HG02884 (cell line): ENCODE measurements around the gene C19orf47.
"Not testable (repeated sequence)": the region's sequence is repeated elsewhere in the genome, so short reads cannot be mapped to it uniquely, and the experiment has no call there.

ENCODE experiments used
- ATAC-seq: cut with Tn5 transposase; IDR thresholded peaks from one replicate; pipeline ENCODE4 v1.9.1; 2021; ENCODE audit warnings: mild to moderate bottlenecking, moderate library complexity; ENCODE audit not compliant: unreplicated experiment

The C19orf47 gene

DNA sequence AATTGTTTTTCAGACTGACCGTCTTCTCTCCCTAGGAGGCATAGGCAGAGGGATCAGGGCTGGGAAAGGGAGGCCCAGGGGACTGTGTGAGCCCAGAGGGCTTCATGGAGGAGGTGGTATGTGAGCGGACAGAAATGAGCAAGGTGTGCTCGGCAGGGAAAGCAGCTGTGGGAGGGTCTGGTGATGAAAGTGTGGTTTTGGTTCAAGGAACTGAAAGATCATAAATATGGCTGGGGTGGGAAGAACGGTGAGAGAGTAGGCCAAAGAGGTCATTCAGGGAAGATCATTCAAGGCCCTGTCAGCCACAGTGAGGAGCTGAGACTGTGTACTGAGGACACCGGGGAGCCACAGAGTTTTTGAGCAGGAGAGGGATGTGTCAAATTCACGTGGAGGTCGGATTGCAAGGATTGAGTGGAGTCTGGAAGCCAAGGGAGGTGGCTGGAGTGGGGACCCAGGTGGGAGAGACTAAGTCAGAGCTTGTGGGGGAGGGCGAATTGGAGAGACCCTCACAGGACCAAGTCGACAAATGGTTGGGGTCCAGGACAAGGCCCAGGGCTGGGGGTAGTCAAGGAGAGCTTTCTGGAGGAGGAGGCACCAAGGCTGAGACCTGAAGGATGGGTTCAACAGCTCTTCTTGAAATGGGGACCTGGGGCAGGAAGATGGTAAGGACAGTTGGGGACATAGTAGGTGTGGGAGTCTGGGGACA lies 7.9 kb upstream of the C19orf47 start:
- no peak for ATAC-seq

DNA sequence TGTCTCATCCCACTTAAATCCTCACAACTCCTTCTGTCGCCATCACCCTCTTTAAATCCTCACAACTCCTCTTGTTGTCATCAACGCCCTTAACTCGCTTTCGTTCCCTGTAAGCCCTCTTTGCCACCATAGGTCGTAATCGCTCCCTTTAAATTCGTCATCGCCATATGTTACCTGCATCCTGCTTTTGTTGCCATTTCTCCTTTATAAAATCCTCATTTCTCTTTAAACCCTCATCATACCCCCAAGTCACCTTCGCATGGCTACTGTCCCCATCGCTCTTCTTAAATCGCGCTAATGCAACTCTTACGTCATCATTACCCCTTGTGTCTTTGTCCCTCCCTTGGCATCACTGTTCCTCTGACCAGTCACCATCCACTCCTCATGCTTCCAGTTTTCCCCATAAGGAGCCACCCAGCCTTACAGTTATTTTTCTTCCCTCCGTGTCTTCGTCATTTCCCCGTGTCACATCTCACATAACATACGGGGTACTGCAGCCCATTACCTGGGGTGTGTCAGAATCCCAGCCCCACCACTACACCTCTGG lies 837 bp upstream of the C19orf47 start:
- ATAC-seq: no peak

DNA sequence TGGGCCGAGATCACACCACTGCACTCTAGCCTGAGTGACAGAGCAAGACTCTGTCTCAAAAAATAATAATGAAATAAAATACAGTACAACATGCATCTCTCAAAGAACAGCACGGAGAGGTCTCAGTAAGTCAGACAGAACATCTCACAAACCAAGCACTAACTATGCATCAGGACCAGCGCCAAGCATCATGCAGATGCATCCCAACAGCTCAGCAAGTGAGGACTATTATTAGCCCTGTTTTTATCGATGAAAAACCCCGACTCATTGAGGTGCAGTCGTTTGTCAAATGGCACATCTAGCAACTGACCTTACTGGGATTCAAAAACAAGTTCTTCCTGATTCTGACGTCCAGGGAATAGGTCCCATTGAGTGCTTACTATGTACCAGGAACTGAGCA lies 3.8 kb downstream of the C19orf47 start:
- ATAC-seq: no peak

DNA sequence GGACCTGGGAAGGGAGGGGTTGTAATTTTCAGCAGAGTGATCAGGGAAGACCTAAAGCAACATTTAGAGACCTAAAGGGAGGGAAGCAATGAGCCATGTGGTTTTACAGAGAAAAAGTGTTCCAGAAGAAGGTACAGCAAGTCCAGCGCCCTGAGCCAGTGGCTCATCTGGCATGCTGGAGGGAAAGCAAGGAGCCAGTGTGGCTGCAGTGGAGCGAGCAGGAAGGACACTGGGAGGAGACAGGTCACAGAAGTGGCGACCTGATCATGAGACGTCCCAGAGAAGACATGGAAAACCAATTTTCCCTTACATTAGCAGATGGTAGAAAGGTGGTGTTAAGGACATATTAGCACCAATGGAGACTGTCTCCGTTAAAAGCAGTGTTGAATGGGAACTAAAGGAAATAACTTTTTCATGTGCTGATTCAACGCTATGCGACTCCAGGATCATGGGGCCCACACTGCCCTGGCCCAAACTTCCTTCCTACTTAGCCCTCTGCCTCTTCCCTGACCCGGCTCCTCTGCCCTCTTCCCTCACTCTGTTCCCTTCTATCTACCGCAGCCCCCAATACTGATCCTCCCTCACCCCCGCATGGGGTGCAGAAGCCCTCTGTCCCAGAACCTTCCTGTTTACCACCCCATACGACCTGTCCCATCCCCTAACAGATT lies 5.4 kb downstream of the C19orf47 start:
- no peak for ATAC-seq

DNA sequence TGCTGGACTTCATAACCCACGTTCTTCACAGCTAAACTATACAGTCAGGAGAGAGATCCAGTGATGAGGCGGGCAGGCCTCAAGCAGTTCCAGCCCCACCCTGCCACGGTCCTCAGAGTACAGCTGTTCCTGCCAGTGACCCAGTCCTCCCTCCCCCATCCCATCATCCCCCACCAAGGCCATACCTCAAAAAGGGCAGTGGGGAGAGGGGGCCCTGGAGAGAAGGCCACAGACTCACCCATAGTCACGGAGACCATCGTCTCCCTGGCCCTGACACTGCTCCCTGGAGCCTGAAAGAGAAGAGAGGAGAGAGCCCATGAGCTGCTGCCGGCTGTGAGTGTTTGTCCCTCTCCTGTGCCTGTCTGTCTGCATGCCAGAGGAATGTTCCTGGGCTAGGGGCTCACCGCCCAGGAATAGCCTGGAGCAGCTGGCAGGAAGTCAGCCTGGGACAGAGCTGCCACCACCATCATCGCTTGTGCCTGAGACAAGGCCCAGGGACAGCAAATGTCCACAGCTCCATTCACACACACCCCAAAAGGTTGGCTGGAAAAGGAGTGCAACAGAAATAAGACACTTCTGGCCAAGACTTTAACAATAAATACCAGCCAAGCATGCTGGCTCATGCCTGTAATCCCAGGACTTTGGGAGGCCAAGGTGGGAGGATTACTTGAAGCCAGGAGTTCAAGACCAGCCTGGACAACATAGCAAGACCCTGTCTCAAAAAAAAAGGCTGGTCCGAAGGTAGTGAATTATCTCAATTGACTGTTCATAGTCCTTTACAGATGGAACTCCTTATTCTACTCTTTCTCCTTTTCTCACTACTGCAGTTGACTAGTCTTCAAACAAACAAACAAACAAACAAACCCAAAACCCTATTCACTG lies 6.4 kb downstream of the C19orf47 start:
- no peak for ATAC-seq

DNA sequence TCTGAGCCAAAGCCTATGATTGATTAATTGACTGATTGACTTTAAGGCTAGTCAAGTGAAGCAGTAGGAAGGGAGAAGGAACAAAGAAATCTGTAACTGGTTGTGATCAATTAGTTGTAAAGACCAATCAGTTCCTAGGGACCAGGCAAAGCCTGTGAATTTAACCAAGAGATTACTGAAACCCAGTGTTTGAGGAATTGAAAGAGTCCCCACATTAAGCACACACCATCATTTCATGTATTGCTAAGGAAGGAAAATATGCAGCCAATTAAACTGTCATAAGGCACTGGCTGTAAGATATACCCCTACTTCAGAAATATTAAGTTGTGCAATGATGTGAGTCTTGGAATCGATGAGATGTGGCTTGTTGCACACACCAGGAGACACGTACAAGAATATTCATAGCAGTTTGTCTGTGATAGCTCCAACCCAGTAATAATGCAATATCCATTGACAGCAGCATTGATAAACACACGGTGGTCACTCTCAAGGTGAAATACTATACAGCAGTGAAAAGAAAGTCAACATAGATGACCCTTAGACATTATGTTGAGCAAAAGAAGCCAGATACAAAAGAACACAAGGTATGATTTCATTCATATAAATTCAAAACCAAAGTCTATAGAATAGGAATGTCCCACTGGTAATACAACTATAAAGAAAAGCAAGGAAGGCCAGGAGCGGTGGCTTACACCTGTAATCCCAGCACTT lies 9.0 kb downstream of the C19orf47 start:
- ATAC-seq: no peak

DNA sequence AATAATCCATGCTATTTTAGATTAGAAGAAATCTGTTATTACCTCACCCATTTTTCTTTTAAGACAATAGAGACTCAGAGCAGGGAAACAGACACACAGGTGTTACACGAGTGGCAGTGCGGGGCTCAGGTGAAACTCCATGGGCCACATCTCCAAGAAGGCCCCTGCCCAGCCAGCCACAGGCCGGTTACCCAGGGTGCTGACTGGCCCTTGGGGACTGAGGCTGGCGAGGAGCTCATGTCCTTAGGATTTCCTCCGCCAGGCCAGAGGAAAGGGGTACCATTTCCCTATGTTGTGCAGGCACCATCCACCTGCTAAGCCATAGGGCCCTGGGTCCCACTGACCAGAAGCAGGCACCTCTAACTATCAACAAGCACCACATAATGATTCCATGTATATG lies 10.6 kb downstream of the C19orf47 start:
- no peak for ATAC-seq

DNA sequence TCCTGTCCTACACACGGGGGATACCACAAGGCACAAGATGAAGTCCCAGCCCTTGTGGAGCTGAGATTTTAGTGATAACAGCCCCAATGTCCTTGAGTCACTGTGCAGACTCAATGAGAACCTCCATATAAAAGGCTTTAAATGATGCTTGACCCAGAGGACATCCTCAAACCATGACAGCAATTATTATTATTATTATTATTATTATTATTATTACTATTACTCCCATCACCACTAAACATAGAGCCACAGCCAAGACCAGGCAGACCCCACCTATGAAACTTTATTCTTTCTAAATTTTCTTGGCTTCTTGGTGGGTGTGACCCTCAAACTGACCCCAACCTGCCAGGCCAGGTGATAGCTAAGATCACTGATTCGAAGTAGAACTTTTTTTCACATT lies 11.1 kb downstream of the C19orf47 start:
- ATAC-seq: no peak

DNA sequence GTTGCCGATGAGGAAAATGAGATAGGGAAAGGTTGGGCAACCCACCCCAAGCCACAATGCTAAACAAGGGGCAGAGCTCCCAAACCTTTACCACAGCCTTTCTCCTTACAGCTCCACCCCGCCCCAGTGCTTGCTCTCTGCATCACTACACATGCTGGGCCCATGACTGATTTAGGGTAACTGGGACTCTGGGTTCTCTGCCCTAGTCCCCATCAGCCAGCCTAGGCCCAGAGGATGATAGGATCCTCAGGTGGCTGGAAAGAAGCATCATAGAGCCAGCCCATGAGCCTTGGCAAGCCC lies 11.6 kb downstream of the C19orf47 start:
- no peak for ATAC-seq

DNA sequence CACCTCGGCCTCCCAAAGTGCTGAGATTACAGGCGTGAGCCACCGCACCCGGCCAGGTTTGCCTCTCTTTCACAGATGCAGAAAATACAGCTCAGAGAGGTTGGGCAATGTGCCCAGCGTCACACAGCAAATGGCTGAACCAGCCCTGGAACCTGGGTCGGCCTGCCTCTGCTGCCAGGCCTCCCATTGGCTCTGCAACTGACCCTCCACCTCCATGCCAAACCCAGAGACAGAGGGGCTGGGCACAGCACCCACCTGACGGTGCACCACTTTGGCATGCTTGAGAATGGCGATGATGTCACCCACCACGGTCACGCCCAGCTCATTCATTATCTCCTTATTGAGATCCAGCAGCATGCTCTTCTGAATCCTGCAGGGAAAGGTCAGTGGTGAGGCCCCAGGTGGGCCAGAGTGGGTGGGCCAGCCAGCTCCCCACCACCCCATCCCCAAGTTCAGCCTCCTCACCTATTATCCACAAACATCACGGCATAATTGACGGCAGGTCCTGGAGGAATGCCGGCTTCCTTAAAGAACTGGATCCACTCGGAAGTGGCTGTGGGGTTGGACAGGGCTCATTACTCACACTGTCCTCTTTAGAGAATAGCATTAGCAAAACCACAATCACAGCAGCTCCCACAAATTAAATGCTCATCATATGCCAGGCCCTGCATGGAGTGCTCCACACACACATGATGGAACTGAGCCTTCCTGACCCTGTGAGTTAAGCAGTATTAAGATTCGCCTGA lies 12.2 kb downstream of the C19orf47 start:
- ATAC-seq: no peak

DNA sequence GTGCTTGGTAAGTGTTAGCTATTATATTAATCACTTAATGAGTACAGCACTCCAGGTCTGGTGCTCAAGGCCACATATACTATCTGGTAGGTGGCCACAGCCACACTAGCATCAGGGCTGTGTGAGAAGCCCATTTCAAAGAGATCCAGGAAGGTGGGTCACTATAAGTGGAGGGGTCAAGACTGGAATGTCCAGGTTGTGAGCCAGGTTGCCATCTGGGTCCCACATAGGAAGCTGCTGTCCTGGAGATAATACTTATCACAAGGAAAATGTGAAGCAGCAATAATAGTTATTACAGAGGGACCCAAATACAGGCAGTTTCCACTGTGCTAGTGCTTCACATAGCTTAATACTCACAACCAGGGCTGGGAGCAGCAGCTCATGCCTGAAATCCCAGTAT lies 13.1 kb downstream of the C19orf47 start:
- ATAC-seq: no peak

DNA sequence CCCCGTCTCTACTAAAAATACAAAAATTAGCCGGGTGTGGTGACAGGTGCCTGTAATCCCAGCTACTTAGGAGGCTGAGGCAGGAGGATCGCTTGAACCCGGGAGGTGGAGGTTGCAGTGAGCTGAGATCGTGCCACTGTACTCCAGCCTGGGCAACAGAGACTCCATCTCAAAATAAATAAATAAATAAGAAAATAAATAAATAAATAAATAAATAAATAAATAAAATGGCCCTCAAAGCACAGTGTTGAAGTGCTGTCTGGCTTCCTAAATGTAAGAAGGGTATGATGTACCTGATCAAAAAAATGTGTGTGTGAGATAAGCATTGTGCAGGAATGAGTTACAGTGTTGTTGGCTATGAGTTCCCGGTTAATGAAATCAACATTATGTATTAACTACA lies 15.1 kb downstream of the C19orf47 start:
- ATAC-seq: not testable (repeated sequence)

DNA sequence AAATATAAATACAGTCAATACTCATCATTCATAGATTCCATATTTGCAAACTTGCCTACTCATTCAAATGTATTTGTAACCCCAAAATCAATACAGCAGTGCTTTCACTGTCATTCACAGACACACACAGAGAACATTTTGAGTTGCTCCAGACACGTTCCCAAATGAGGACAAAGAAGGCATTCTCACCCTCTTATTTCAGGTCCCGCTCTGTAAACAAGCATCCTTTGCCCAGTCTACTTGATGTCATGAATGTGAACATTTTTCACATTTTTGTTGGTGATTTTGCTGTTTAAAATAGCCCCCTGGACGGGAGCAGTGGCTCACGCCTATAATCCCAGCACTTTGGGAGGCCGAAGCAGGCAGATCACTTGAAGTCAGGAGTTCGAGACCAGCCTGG lies 15.5 kb downstream of the C19orf47 start:
- ATAC-seq: no peak

DNA sequence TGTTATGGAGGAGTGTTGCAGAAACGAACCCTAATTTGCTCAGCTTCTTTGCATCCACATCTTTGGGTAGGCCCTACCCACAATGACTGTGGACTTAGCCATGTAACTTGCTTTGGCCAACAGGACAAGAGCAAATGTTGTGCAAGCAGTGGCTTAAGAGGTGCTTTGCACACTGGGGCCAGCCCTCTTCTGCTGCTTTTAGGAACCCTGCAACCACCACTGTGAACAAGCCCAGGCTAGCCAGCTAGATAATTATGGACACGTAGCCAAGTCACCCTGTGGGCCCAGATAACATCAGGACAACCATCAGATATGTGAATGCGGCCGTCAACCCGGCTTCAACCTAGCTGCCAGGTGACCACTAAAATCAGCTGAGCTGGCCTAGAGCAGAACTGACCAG lies 17.1 kb downstream of the C19orf47 start:
- no peak for ATAC-seq

DNA sequence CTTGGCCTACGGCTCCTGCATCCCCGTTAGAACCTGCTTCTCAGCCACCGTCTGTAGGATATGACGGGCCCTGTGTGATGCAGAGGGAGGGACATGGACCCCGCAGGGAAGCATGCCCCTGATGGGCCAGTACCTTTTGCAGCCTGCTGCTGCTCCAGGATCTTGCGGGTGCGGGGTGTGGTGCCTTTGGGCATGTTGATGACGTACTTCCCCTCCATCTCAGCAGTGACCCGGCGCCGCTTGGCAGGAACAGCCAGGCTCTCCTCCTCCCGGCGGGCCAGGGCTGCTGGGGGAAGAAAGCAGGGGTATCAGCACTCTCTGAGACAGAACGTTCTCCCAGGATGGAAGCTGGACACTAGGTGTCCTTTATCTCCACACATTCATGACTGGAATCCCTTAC lies 22.0 kb downstream of the C19orf47 start:
- ATAC-seq: no peak

DNA sequence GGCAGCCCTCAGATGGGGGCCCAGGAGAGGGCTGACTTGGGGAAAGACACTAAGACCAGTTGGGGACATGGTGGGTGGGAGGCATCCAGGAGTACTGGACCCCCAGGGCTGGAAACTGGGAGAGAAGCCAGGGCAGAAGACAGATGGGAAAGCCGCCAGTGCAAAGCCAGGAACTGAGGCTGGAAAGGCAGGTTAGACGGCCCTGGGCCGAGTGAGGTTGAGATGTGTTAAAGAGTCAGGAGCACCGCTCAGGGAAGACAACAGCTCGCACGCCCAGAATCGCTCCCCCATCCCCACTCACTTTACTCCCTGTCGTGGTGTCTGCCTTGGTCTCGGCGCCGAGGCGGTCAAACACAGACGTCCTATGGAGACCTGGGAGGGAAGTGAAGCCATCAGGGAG lies 24.5 kb downstream of the C19orf47 start:
- ATAC-seq: no peak

DNA sequence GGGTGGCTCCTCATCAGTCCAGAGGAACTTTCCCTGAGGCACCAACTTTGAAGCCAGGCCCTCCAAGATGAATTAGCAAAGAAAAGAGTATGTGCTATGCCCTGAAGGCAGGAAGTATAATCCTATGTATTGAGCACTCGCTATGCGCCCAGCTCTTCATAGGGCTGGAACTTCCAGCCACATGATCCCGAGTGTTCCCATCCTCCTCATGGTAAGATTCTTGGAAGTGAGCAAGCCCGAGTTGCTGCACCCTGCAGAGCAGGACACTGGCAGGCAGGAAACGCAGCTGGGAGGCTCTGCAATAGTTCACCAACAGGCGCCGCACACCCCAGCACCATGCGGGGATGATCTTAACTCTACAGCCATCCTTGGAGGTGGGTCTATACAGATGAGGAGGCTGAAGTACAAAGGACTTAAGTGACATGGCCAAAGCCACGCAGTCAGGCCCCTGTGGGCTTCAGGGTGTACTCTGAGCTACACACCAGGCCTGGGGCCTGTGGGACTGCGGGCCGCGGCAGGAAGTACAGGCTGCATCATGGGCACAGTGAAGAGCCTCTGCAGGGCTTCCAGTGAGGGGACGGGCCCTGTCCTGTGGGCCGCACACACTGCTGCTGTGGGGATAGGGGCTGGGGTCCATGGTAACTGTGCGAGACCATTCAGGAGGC lies 25.1 kb downstream of the C19orf47 start:
- no peak for ATAC-seq

DNA sequence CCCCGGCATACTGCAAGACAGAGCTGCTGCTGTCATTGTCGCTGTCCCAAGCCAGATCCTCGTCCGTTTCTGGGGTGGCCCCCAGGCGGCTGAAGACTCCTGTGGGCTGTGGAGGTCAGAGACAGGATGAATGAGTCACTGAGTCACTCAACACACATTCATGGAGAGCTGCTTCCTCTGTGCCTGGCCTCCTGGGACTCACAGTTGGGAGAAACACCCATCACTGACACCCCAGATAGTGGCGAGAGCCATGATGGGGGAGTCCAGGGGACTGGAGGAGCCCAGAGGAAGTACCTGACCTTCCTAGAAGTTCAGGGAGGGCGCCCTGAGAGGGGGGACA lies 26.0 kb downstream of the C19orf47 start:
- no peak for ATAC-seq

DNA sequence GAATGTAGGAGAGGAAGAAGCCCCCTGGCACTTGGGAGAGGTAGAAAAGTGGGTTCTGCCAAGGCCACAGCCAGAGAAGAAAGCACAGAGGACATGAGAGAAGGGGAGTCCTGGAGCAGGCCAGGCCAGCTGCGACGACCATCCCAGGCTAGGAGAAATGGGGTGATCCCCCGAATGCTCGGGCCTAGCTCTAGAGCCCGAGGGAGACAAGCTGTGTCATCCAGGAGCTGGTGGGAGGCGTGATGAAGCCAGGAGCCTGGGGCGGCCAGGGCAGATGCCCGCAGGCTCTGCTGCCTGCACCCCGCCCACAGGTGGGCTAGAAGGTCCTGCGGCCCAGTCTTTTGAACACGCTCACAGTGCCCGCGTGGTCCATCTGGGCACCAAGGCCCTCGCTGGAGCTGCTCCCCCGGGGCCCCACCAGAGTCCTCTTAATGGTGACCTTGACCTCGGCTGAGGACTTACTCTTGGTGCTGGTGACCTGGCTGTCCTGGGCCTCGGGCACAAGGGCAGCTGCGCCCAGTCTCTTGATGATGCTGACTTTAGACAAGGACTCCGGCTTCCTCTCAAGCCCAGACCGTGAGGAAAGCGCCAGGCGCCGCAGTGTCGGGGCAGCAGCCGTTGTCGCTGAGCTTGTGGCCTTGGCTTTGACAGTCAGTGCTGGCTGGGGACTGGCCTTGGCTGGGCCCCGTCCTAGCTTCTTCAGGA lies 26.5 kb downstream of the C19orf47 start:
- ATAC-seq: no peak
